RWPE2 (cell line): ENCODE results near the gene SREK1.
"Not testable (repeated sequence)": the region's sequence is repeated elsewhere in the genome, so short reads cannot be mapped to it uniquely, and the experiment has no call there.

Experiments
- ATAC-seq: fragments of 200-7000 bp; cut with Tn5 transposase; 3 replicates; pipeline ENCODE4 v1.9.1; 2021; ENCODE audit warnings: low read depth
- DNase-seq: peaks from one replicate; pipeline ENCODE4 v3.0.0-alpha.2; 2020; ENCODE audit warnings: low spot score
- H3K27ac ChIP-seq: fragments of 450-650 bp; 2 replicates; pipeline ENCODE4 v1.5.1; 2017; ENCODE audit warnings: mild to moderate bottlenecking; ENCODE audit not compliant: poor library complexity, severe bottlenecking
- H3K27me3 ChIP-seq: fragments of 250-450 bp; sonication (Bioruptor Pico); 2 replicates; pipeline ENCODE4 v1.5.1; 2021; ENCODE audit warnings: mild to moderate bottlenecking, moderate library complexity; ENCODE audit not compliant: insufficient read depth, poor library complexity, severe bottlenecking
- H3K36me3 ChIP-seq: fragments of 250-450 bp; sonication (Bioruptor Pico); 2 replicates; pipeline ENCODE4 v1.5.1; 2020; ENCODE audit warnings: low read depth, mild to moderate bottlenecking, moderate library complexity
- H3K4me1 ChIP-seq: fragments of 250-450 bp; sonication (Bioruptor Pico); 2 replicates; pipeline ENCODE4 v1.5.1; 2021; ENCODE audit warnings: mild to moderate bottlenecking, moderate library complexity; ENCODE audit not compliant: insufficient read depth, poor library complexity, severe bottlenecking
- H3K4me3 ChIP-seq: fragments of 250-450 bp; sonication (Bioruptor Pico); 2 replicates; pipeline ENCODE4 v1.5.1; 2021; ENCODE audit warnings: mild to moderate bottlenecking, moderate library complexity; ENCODE audit not compliant: severe bottlenecking
- H3K9me3 ChIP-seq: fragments of 250-450 bp; sonication (Bioruptor Pico); 2 replicates; pipeline ENCODE4 v1.5.1; 2021; ENCODE audit warnings: mild to moderate bottlenecking, moderate library complexity; ENCODE audit not compliant: severe bottlenecking
- TF ChIP-seq, protein P1 (sequence below): fragments of 450-650 bp; IDR thresholded peaks from one replicate; pipeline ENCODE4 v1.5.1; 2017; ENCODE audit warnings: mild to moderate bottlenecking, moderate library complexity; ENCODE audit not compliant: poor library complexity, severe bottlenecking

Gene SREK1

DNA sequence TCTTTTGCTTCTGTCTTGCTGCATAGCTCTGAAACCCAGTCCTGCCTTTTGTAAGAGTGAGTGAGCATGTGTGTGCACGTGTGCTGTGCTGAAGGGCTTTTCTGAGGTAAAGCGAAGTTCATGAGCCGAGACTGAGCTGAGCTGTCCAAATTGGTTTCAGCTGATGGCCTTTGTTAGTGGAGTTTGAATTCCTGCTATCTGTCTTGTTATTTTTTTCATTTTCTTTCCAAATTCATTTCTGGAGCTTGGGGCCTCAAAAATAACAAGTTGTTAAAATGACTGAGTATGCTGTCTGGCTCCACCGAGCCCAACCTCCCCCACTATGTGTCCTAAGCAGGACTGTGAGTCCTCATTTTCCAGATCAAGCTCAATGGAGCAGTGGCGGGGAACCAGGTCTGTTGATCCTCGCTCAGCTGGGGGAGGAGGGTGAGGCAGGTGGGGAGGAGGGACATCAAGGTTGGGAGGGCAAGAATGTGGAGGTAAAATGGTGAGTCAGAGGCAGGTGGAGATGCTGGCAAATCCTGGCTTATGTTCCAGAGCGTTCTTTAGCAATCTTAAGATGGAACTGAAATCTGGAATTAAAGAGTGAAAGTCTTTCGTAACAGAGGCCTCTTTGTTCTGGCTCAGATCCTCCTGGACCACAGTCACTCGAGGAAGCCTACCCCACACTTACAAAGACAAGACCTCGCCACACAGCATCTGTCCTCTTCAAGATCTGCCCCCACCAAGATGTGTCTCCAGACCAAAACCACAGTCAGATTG is 63.9 kb downstream of the SREK1 start:
- TF ChIP-seq, protein P1, sequence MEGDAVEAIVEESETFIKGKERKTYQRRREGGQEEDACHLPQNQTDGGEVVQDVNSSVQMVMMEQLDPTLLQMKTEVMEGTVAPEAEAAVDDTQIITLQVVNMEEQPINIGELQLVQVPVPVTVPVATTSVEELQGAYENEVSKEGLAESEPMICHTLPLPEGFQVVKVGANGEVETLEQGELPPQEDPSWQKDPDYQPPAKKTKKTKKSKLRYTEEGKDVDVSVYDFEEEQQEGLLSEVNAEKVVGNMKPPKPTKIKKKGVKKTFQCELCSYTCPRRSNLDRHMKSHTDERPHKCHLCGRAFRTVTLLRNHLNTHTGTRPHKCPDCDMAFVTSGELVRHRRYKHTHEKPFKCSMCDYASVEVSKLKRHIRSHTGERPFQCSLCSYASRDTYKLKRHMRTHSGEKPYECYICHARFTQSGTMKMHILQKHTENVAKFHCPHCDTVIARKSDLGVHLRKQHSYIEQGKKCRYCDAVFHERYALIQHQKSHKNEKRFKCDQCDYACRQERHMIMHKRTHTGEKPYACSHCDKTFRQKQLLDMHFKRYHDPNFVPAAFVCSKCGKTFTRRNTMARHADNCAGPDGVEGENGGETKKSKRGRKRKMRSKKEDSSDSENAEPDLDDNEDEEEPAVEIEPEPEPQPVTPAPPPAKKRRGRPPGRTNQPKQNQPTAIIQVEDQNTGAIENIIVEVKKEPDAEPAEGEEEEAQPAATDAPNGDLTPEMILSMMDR, result no peak
- Histone ChIP-seq H3K27ac (peak overlapping the region; percentile 32), H3K4me1 (peaks cover 13% of the 10 kb centered on the region), H3K4me3 (no peak overlapping the region), H3K9me3 (no peaks in the 10 kb centered on the region), H3K36me3 (no peaks in the 10 kb centered on the region), H3K27me3 (no peaks in the 10 kb centered on the region)
- peak; percentile 6; the same call in 1 of the 3 replicates for ATAC-seq
- DNase-seq, result no peak

DNA sequence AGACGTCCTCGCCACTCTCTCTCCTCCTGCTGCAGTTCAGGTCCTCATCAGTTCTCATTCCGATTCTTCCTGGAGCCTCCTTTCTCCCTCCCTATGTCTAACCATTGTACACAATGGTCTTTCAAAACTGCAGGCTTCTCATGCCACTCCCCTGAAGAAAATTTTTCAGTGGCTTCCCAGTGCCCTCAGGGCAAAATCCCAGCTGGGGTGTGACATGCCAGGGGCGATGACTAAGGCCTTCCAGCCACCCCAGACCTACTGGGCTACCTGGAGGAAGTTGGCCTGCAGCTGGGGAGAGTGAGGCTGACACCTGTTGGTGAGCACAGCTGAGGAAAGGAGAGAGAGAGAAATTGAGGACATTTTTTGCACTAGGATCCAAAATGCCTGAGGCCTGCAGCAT is 65.2 kb downstream of the SREK1 start:
- Histone ChIP-seq H3K27me3 (no peaks in the 10 kb centered on the region), H3K9me3 (no peaks in the 10 kb centered on the region), H3K4me1 (peaks cover 13% of the 10 kb centered on the region), H3K27ac (peak overlapping the region; percentile 32), H3K36me3 (no peaks in the 10 kb centered on the region), H3K4me3 (no peak overlapping the region)
- DNase-seq (peak; percentile 94), ATAC-seq (peak; percentile 96)
- TF ChIP-seq, protein P1, result peak; percentile 84

DNA sequence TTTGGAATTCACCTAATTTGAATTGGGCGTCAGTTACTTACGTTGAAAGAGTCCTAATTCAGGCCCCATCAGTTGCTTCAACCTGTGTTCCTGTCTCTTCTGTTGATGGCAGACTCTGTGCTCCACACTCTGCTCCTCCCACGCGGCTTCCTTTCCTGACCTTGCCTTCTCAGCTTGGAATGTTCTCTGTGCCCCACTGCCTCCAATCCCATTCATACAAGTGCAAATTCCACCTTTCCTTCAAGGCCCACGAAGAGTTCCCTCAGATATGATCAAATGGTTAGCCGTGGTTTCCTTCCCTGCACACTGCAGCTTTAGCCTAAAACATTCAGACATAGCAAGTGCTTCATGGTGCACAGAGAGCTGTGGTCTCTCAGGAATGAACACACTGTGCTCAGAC is 65.7 kb downstream of the SREK1 start:
- Histone ChIP-seq H3K4me1 (peaks cover 13% of the 10 kb centered on the region), H3K27ac (no peak overlapping the region), H3K9me3 (no peaks in the 10 kb centered on the region), H3K27me3 (no peaks in the 10 kb centered on the region), H3K36me3 (no peaks in the 10 kb centered on the region), H3K4me3 (no peak overlapping the region)
- TF ChIP-seq, protein P1, result peak; percentile 57
- ATAC-seq (0 out of 3 replicates have a peak, but pooled peaks have one; percentile 2), DNase-seq (no peak)

DNA sequence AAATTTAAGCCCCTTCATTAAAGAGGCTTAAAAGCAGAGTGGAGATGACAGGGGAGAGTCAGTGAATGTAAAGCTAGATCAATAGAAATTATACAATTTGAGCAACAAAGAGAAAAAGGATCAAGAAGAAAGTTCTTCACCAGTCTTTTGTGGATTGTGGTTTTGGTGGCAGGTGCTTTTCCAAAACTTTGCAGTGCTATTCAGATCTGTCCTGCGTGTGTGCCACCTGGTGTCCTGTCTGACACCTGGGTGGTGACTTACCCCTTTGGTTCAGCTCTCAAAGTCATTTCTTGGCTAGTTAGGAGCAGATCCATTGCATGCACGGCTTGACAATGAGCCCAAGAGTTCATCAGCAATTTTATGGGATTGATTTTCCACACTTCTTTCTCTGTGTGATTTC is 69.4 kb downstream of the SREK1 start:
- no peak overlapping the region for H3K4me3 ChIP-seq
- ATAC-seq (no peak), DNase-seq (no peak)

DNA sequence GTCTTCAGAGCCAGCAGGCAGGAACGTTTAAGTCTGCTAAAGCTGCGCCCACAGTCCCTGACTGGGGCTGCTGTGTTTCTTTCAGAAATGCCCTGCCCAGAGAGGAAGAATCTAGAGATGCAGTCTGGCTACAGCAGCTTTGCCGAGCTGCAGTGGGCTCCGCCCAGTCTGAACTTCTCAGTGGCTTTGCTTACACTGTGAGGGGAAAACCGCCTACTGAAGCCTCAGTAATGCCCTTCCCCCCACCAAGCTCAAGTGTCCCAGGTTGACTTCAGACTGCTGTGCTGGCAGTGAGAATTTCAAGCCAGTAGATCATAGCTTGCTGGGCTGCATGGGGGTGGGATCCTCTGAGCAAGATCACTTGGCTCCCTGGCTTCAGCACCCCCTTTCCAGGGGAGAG is 78.4 kb downstream of the SREK1 start:
- ATAC-seq (no peak), DNase-seq (no peak)
- Histone ChIP-seq H3K9me3 (no peaks in the 10 kb centered on the region), H3K27ac (no peak overlapping the region), H3K36me3 (no peaks in the 10 kb centered on the region), H3K4me3 (no peak overlapping the region), H3K4me1 (no peaks in the 10 kb centered on the region), H3K27me3 (no peaks in the 10 kb centered on the region)
- TF ChIP-seq, protein P1, result no peak

More for the DNA sequence above, 69.4 kb downstream of the SREK1 start:
- TF ChIP-seq, protein P1, result no peak
- H3K4me1 ChIP-seq, result peaks cover 10% of the 10 kb centered on the region
- H3K36me3 ChIP-seq, result no peaks in the 10 kb centered on the region
- H3K27ac ChIP-seq, result no peak overlapping the region
- H3K27me3 ChIP-seq, result no peaks in the 10 kb centered on the region
- no peaks in the 10 kb centered on the region for H3K9me3 ChIP-seq

DNA sequence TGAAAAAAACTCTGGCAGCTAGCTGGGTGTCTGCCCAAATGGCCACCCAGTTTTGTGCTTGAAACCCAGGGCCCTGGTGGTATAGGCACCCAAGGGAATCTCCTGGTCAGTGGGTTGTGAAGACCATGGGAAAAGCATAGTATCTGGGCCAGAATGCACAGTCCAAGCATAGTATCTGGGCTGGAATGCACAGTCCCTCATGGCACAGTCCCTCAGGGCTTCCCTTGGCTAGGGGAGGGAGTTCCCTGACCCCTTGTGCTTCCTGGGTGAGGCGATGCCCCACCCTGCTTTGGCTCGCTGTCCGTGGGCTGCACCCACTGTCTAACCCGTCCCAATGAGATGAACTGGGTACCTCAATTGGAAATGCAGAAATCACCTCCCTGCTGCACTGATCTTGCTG is 78.8 kb downstream of the SREK1 start:
- H3K27me3 ChIP-seq, H3K4me1 ChIP-seq, DNase-seq, H3K9me3 ChIP-seq, H3K36me3 ChIP-seq, H3K27ac ChIP-seq, ATAC-seq, H3K4me3 ChIP-seq: not testable (repeated sequence)
